ENCODE measurements around the gene MYO6.

MYO6 gene

DNA sequence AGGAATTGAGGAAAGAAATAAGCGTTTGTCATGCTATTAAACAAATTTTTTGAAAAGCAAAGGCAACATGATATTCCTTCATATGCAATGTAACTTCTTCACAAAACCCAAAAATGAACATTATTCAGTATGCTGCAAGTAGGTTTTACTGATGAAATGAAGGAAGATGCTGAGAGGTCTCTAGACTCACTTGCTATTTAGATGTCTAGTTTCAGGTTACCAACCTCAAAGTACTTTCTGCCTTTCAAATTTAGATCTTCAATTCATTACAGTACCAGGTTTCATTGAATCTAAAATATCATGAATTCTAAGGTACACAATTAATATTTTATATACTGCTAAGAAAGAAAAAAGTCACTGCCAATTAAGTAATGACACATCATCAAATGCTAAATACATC, 39.9 kb downstream of the MYO6 start:
- ATAC-seq, result no peak
- TF ChIP-seq TCF4 (CRISPR knock-in tag; IDR thresholded peaks at IDR 0.05; ENCODE audit: borderline replicate concordance) (no peak), BACH2 (CRISPR knock-in tag; IDR thresholded peaks at IDR 0.05; ENCODE audit: borderline replicate concordance) (no peak), ZNF565 (CRISPR knock-in tag; conservative IDR thresholded peaks at IDR 0.05; ENCODE audit: low read depth) (no peak), SNAI2 (CRISPR knock-in tag; IDR thresholded peaks at IDR 0.05) (no peak), ZC3H10 (CRISPR knock-in tag; IDR thresholded peaks at IDR 0.05) (no peak)

DNA sequence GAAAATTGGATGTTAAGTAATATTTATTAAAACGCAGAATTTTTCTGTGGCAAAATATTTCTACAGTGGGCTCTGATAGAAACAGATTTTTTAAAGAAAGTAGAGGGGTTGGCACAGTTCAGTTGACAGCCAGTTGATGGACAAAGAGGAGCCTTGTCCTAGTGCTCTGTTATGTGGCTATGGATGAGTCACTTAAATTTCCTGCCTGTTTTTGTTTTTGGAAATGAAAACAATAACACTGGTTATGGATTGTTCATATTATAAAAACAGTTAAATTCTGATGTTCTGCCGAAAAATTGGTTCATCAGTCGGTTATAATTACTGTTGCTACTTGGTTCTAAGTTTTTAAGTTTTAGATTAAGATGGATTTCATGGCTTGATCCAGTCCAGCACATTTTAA, 42.8 kb downstream of the MYO6 start:
- TF ChIP-seq ARNTL (CRISPR knock-in tag; IDR thresholded peaks at IDR 0.05; ENCODE audit: borderline replicate concordance, low read depth), result no peak
- no peak for TF ChIP-seq BACH2 (CRISPR knock-in tag; IDR thresholded peaks at IDR 0.05; ENCODE audit: borderline replicate concordance)
- TF ChIP-seq, protein P1, sequence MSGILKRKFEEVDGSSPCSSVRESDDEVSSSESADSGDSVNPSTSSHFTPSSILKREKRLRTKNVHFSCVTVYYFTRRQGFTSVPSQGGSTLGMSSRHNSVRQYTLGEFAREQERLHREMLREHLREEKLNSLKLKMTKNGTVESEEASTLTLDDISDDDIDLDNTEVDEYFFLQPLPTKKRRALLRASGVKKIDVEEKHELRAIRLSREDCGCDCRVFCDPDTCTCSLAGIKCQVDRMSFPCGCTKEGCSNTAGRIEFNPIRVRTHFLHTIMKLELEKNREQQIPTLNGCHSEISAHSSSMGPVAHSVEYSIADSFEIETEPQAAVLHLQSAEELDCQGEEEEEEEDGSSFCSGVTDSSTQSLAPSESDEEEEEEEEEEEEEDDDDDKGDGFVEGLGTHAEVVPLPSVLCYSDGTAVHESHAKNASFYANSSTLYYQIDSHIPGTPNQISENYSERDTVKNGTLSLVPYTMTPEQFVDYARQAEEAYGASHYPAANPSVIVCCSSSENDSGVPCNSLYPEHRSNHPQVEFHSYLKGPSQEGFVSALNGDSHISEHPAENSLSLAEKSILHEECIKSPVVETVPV (CRISPR knock-in tag; IDR thresholded peaks at IDR 0.05), result no peak
- no peak for TF ChIP-seq ISL1 (CRISPR knock-in tag; IDR thresholded peaks at IDR 0.05)
- no peak for TF ChIP-seq ZFP3 (CRISPR knock-in tag; IDR thresholded peaks at IDR 0.05)
- TF ChIP-seq ZNF8 (CRISPR knock-in tag; IDR thresholded peaks at IDR 0.05), result no peak
- TF ChIP-seq TCF4 (CRISPR knock-in tag; IDR thresholded peaks at IDR 0.05; ENCODE audit: borderline replicate concordance), result no peak
- no peak for TF ChIP-seq PPARA (CRISPR knock-in tag; IDR thresholded peaks at IDR 0.05; ENCODE audit: borderline replicate concordance)
- no peak for TF ChIP-seq GLIS3 (CRISPR knock-in tag; IDR thresholded peaks at IDR 0.05)
- TF ChIP-seq, protein P2, sequence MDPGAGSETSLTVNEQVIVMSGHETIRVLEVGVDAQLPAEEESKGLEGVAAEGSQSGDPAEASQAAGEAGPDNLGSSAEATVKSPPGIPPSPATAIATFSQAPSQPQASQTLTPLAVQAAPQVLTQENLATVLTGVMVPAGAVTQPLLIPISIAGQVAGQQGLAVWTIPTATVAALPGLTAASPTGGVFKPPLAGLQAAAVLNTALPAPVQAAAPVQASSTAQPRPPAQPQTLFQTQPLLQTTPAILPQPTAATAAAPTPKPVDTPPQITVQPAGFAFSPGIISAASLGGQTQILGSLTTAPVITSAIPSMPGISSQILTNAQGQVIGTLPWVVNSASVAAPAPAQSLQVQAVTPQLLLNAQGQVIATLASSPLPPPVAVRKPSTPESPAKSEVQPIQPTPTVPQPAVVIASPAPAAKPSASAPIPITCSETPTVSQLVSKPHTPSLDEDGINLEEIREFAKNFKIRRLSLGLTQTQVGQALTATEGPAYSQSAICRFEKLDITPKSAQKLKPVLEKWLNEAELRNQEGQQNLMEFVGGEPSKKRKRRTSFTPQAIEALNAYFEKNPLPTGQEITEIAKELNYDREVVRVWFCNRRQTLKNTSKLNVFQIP (CRISPR knock-in tag; IDR thresholded peaks at IDR 0.05; ENCODE audit: borderline replicate concordance, low read depth), result no peak
- TF ChIP-seq OSR1 (CRISPR knock-in tag; IDR thresholded peaks at IDR 0.05), result no peak
- peak; percentile 56 for ATAC-seq

DNA sequence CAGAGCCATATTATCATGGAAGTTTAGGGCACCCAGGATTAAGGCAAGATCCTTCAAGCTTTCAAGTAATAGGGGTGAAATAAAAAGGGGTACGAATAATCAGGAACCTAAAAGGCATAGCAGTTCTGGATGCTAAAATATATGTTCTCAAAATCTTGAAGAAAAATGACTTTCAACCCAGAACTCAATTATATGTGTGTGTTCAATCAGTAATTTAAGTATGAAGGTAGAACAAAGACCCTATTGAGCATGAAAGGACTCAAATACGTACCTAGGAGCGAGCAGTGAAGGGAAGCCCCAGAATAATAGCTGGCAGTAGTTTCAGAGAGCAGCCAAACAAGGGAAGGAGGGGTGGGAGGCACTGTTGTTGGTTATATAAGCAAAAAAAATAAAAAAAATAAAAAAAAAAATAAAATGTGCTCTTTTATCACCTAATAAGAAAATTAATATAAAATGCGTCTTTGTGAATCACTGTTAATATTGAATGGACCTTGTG, 45.4 kb downstream of the MYO6 start:
- ATAC-seq, result no peak

More for the DNA sequence above, 45.4 kb downstream of the MYO6 start:
- TF ChIP-seq, protein P3, sequence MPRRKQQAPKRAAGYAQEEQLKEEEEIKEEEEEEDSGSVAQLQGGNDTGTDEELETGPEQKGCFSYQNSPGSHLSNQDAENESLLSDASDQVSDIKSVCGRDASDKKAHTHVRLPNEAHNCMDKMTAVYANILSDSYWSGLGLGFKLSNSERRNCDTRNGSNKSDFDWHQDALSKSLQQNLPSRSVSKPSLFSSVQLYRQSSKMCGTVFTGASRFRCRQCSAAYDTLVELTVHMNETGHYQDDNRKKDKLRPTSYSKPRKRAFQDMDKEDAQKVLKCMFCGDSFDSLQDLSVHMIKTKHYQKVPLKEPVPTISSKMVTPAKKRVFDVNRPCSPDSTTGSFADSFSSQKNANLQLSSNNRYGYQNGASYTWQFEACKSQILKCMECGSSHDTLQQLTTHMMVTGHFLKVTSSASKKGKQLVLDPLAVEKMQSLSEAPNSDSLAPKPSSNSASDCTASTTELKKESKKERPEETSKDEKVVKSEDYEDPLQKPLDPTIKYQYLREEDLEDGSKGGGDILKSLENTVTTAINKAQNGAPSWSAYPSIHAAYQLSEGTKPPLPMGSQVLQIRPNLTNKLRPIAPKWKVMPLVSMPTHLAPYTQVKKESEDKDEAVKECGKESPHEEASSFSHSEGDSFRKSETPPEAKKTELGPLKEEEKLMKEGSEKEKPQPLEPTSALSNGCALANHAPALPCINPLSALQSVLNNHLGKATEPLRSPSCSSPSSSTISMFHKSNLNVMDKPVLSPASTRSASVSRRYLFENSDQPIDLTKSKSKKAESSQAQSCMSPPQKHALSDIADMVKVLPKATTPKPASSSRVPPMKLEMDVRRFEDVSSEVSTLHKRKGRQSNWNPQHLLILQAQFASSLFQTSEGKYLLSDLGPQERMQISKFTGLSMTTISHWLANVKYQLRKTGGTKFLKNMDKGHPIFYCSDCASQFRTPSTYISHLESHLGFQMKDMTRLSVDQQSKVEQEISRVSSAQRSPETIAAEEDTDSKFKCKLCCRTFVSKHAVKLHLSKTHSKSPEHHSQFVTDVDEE (CRISPR knock-in tag; IDR thresholded peaks at IDR 0.05), result no peak
- TF ChIP-seq TOX (CRISPR knock-in tag; IDR thresholded peaks at IDR 0.05; ENCODE audit: borderline replicate concordance) (no peak), OSR1 (CRISPR knock-in tag; IDR thresholded peaks at IDR 0.05) (no peak), GLIS3 (CRISPR knock-in tag; IDR thresholded peaks at IDR 0.05) (no peak), ZNF8 (CRISPR knock-in tag; IDR thresholded peaks at IDR 0.05) (no peak), ZNF565 (CRISPR knock-in tag; conservative IDR thresholded peaks at IDR 0.05; ENCODE audit: low read depth) (no peak), ZC3H10 (CRISPR knock-in tag; IDR thresholded peaks at IDR 0.05) (no peak), ZFP3 (CRISPR knock-in tag; IDR thresholded peaks at IDR 0.05) (no peak), PPARA (CRISPR knock-in tag; IDR thresholded peaks at IDR 0.05; ENCODE audit: borderline replicate concordance) (no peak), SNAI2 (CRISPR knock-in tag; IDR thresholded peaks at IDR 0.05) (no peak), TCF4 (CRISPR knock-in tag; IDR thresholded peaks at IDR 0.05; ENCODE audit: borderline replicate concordance) (no peak), CSDC2 (CRISPR knock-in tag; IDR thresholded peaks at IDR 0.05) (no peak)
- TF ChIP-seq, protein P4, sequence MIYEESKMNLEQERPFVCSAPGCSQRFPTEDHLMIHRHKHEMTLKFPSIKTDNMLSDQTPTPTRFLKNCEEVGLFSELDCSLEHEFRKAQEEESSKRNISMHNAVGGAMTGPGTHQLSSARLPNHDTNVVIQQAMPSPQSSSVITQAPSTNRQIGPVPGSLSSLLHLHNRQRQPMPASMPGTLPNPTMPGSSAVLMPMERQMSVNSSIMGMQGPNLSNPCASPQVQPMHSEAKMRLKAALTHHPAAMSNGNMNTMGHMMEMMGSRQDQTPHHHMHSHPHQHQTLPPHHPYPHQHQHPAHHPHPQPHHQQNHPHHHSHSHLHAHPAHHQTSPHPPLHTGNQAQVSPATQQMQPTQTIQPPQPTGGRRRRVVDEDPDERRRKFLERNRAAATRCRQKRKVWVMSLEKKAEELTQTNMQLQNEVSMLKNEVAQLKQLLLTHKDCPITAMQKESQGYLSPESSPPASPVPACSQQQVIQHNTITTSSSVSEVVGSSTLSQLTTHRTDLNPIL (CRISPR knock-in tag; IDR thresholded peaks at IDR 0.05; ENCODE audit: low read depth), result no peak
- TF ChIP-seq, protein P2 (CRISPR knock-in tag; IDR thresholded peaks at IDR 0.05; ENCODE audit: borderline replicate concordance, low read depth), result no peak
